Measurements from ENCODE around the gene CPN2.

DNA sequence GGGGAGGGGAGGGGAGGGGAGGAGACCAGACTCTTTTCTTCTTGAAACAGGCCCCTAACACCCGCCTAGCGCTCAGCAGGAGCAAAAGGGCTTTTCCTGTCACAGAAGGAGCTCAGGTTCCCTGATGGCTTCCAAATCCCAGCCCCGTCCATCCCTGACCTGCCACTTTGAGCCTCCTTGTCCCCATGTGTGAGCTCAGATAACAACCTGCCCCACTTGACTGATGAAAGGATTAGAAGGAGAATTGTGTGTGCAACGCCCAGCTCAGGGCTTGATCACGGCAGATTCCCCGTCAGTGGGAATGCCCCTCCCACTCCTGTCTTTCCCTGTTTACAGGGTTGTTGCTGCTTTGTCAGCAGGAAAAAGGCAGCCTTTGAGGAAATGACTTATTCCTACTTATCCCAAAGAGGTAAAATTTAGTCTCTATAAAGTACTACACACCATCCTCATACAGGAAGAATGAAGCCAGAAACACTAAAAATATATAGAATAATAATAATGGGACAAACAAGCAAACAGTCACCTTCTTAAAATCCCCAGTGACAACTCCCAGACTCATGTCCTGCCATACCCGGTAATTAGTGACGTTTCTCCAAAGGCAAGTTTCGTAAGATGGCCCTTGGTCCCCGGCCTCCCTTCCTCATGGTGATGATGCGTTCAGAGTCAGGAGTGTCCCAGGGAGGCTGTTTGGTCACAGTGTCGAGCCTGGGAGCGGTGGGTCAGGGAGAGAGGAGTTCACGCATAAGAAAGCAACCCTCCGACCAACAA is 24.5 kb upstream of the CPN2 start:
- no peak for TF ChIP-seq EZH2 (IDR thresholded peaks at IDR 0.05; ENCODE audit: borderline replicate concordance, insufficient read depth, low read depth, low read length, poor library complexity, severe bottlenecking)
- TF ChIP-seq, protein P1, sequence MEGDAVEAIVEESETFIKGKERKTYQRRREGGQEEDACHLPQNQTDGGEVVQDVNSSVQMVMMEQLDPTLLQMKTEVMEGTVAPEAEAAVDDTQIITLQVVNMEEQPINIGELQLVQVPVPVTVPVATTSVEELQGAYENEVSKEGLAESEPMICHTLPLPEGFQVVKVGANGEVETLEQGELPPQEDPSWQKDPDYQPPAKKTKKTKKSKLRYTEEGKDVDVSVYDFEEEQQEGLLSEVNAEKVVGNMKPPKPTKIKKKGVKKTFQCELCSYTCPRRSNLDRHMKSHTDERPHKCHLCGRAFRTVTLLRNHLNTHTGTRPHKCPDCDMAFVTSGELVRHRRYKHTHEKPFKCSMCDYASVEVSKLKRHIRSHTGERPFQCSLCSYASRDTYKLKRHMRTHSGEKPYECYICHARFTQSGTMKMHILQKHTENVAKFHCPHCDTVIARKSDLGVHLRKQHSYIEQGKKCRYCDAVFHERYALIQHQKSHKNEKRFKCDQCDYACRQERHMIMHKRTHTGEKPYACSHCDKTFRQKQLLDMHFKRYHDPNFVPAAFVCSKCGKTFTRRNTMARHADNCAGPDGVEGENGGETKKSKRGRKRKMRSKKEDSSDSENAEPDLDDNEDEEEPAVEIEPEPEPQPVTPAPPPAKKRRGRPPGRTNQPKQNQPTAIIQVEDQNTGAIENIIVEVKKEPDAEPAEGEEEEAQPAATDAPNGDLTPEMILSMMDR (IDR thresholded peaks at IDR 0.05) = no peak
